Measurements from ENCODE around the gene TGFBR3L.

Gene TGFBR3L

DNA sequence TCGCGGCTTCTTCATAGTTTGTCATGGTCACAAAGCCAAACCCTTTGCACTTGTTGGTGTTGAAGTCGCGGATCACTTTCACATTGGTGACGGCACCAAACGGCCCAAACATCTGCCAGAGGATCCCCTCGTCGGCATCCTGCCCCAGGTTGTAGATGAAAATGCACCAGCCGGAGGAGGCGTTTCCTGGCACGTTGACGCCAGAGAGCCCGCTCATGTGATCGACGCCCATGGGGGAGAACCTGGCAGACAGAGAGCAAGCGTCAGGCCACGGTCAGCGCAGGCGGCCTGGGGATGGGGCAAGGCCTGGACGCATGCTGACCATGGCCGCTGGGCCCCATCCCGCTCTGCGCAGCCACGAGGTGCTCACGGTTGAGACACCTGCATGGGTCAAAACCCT, 48.9 kb downstream of the TGFBR3L start:
- no peak for DNase-seq

DNA sequence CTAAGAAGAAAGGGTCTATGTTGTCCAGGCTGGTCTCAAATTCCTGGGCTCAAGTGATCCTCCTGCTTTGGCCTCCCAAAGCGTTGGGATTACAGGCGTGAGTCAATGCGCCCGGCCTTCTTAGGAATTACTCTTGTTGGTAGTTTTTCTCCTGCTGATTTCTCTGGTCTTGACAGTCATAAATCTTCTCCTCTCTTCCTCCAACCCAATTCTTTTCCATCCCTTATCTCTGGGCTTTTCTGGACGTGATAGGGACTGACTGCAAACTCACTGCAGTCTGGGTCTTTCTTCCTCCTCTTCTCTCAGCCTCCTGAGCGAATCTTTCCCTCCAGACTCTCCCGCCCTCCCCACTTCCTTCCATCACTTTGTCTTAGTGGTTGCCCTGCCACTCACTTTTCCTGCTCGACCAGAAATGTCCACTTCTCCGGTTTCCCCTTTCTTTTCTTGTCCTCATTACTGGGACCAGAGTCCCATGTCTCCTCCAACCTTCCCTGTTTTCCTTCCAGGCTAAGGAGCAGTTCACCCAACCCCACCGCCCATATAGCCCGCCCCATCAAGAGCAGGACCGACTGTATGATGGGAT, 50.7 kb downstream of the TGFBR3L start:
- no peak for DNase-seq

DNA sequence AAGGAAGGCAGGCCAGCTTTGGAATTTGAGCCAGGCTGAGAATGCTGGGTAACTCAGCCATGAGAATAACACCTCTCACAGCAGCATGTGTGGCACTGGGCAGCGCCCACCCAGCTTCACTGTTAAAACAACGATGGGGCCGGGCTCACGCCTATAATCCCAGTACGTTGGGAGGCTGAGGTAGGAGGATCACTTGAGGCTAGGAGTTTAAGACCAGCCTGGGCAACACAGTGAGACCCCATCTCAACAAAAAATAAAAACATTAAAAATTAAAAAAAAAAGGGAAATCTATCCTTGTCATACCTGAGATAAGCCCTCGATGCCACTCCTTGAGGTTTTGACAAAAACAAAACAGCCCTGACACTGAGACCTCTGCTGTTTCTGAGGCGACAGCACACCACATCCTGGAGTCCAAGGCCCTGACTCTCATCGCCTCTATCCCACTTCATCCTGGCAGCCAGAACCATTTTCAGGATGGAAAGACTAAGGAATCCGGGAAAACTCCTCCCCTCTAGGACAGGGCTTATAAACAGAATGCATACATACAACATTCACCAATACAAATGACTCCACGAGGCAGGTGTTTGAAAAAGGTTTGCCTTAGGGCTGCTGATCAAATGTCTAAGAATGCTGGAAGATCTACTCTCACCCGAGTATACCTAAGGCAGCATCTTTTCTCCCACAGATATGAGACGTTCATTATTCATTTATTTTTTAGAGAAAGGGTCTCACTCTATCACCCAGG, 51.5 kb downstream of the TGFBR3L start:
- no peak for DNase-seq

DNA sequence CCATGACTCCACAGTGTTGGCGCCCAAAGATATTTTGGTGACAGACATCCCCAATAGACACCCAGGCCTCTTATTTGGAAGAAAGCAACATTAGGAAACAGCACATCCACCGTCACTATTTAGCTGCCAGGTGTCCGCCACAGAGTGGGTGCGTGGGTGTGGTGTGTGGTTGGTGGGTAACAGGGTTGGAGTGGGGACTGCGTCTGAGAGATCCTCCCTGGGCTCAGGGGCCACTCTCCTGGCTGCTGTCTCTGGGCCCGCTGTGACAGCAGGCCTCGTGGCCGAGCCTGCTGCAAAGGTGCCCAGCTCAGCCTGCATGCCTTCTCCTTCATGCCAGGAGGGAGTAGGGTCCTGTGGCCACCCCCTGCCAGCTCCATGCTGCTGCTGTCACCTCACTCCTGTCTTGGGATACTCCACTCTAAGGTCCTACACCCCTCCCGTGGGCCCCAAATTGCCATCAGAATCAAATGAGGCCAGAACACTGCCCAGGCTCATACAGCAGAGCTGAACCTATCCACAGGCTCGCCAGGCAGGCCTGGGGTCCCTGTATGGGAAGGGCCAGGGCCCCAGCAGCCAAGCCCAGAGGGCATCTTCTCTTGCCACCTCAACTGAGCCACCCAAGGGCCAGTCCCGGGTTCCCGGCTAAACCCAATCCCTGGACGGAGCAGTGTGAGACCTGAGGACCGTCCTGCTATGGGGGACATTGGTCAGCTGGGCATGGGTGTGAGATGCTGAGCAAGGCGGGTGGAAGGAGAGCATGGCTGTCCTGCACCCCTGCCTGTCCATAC, 53.6 kb downstream of the TGFBR3L start:
- DNase-seq: no peak
